Gastrocnemius medialis (tissue), 4 donors: ENCODE data around the gene MMEL1. TPM values are rescaled to one million over a fixed set of nuclear protein-coding genes. Genes with fewer than 3 reads are reported as not detected.
"Not testable (repeated sequence)": the region's sequence is repeated elsewhere in the genome, so short reads cannot be mapped to it uniquely, and the experiment has no call there.

Experiments
- ATAC-seq, 2 donors: fragments of 150-250 bp; one replicate each; pipeline ENCODE4 v1.9.1; 2016
- DNase-seq, 2 donors: peaks; one replicate each; pipeline ENCODE4 v3.0.0-alpha.2; 2019
- H3K27ac ChIP-seq, 4 donors: fragments of 200-600 bp; sonication (generic); 1 replicate in 1 of 4; 2 replicates in 3 of 4; pipeline ENCODE4 v1.5.1; 2016 to 2018; ENCODE audit warnings: mild to moderate bottlenecking in 2 of 4, moderate library complexity in 1 of 4
- H3K27me3 ChIP-seq, 3 donors: fragments of 200-600 bp; sonication (generic) in 2 of 3; 1 replicate in 1 of 3; 2 replicates in 2 of 3; pipeline versions ENCODE4 v1.5.1 to v1.6.0; 2016 to 2019; ENCODE audit warnings: mild to moderate bottlenecking in 1 of 3, moderate library complexity in 1 of 3
- H3K36me3 ChIP-seq, 2 donors: fragments of 200-600 bp; sonication (generic) in 1 of 2; one replicate each; pipeline ENCODE4 v1.5.1; 2017 to 2018
- H3K4me1 ChIP-seq, 2 donors: fragments of 200-600 bp; sonication (generic) in 1 of 2; one replicate each; pipeline ENCODE4 v1.5.1; 2016 to 2017; ENCODE audit warnings: mild to moderate bottlenecking in 2 of 2
- H3K4me3 ChIP-seq, 4 donors: fragments of 200-600 bp; sonication (generic) in 3 of 4; 1 replicate in 1 of 4; 2 replicates in 3 of 4; pipeline ENCODE4 v1.5.1; 2016 to 2019; ENCODE audit warnings: mild to moderate bottlenecking in 2 of 4
- H3K9me3 ChIP-seq, 3 donors: fragments of 200-600 bp; sonication (generic) in 2 of 3; 1 replicate in 1 of 3; 2 replicates in 2 of 3; pipeline ENCODE4 v1.5.1; 2016 to 2019
- CTCF ChIP-seq, 5 experiments: fragments of 450-650 bp in 3 of 5; fragments of 200-600 bp in 2 of 5; sonication (generic) in 2 of 5; IDR thresholded peaks in 4 of 5; conservative IDR thresholded peaks in 1 of 5; 1 replicate in 4 of 5; 2 replicates in 1 of 5; pipeline ENCODE4 v1.5.1; 2016 to 2019; ENCODE audit warnings: antibody characterized with exemption in 5 of 5, mild to moderate bottlenecking in 3 of 5, moderate library complexity in 3 of 5
- POLR2A ChIP-seq, 2 donors: fragments of 450-650 bp; IDR thresholded peaks; one replicate each; pipeline ENCODE4 v1.6.1; 2017; ENCODE audit warnings: antibody characterized with exemption in 2 of 2, mild to moderate bottlenecking in 2 of 2, moderate library complexity in 2 of 2
- in situ Hi-C, 4 donors: fragments of 200-750 bp; cut with MboI; loops; one replicate each; pipeline versions ENCODE4 v1.15.0 to v1.8.0; 2017; ENCODE audit warnings: low sequenced_read_pairs in 4 of 4
- intact Hi-C: fragments of 100-400 bp; cut with DNase I; formaldehyde crosslinking; loops from one replicate; pipeline ENCODE4 v1.15.1; 2023; ENCODE audit warnings: low total_unique reads
- total RNA-seq, 4 donors: library from RNA; depleted of rRNA; stranded (reverse); fragments of >200 nt; gene quantifications; one replicate each; pipeline versions ENCODE4 v1.1.0 to v1.2.3, GENCODE V29; 2016

The MMEL1 gene
- total RNA-seq, 4 donors from 2014 or later: not detected

GRCh38 chr1:2583871-2584351 is 48.9 kb downstream of the MMEL1 start:
- no peak overlapping the region for H3K27ac ChIP-seq
- H3K9me3 ChIP-seq: no peaks in the 10 kb centered on the region
- intact Hi-C loops: no loop called here
- ATAC-seq: no peak
- H3K4me1 ChIP-seq: peaks cover 12 to 17% of the 10 kb centered on the region in 2 donors
- no peak for DNase-seq
- no peaks in the 10 kb centered on the region for H3K36me3 ChIP-seq
- TF ChIP-seq CTCF (IDR thresholded peaks at IDR 0.05 in 4 of 5, conservative IDR thresholded peaks at IDR 0.05 in 1 of 5) (no peak), POLR2A (IDR thresholded peaks at IDR 0.05) (no peak)
- in situ Hi-C loops: loop anchor here in 2 of 4 donors (25.0 kb wide), 1 partner anchor 397 kb away; the partner anchor contains the start of gene FAAP20 (in 2 of the 2)
- peaks cover 6 to 23% (median 16%) of the 10 kb centered on the region in 3 donors for H3K27me3 ChIP-seq
- H3K4me3 ChIP-seq: no peak overlapping the region

- Histone ChIP-seq H3K36me3 (no peaks in the 10 kb centered on the region), H3K4me1 (peaks cover 14 to 17% of the 10 kb centered on the region in 2 donors), H3K9me3 (no peaks in the 10 kb centered on the region), H3K27ac (no peak overlapping the region), H3K27me3 (peaks cover 6 to 28% (median 21%) of the 10 kb centered on the region in 3 donors), H3K4me3 (no peak overlapping the region)
- ATAC-seq: no peak
- DNase-seq: no peak
- intact Hi-C loops: no loop called here
- no peak for TF ChIP-seq POLR2A (IDR thresholded peaks at IDR 0.05)
- in situ Hi-C loops: loop anchor here in 2 of 4 donors (25.0 kb wide), 1 partner anchor 396 kb away; the partner anchor contains the start of gene FAAP20 (in 2 of the 2)
Measured at GRCh38 chr1:2583331-2583791, 49.5 kb downstream of the MMEL1 start.

GRCh38 chr1:2582391-2582790 is 50.4 kb downstream of the MMEL1 start:
- in situ Hi-C loops (loop anchor here in 2 of 4 donors (25.0 kb wide), 1 partner anchor 395 kb away; the partner anchor contains the start of gene FAAP20 (in 2 of the 2)), intact Hi-C loops (no loop called here)
- Histone ChIP-seq H3K27me3 (peaks cover 6 to 30% (median 22%) of the 10 kb centered on the region in 3 donors), H3K36me3 (no peaks in the 10 kb centered on the region), H3K4me3 (no peak overlapping the region), H3K9me3 (no peaks in the 10 kb centered on the region), H3K27ac (no peak overlapping the region), H3K4me1 (peaks cover 13 to 14% of the 10 kb centered on the region in 2 donors)
- TF ChIP-seq POLR2A (IDR thresholded peaks at IDR 0.05) (no peak), CTCF (IDR thresholded peaks at IDR 0.05 in 4 of 5, conservative IDR thresholded peaks at IDR 0.05 in 1 of 5) (no peak)
- ATAC-seq: no peak
- no peak for DNase-seq

- TF ChIP-seq CTCF (IDR thresholded peaks at IDR 0.05 in 4 of 5, conservative IDR thresholded peaks at IDR 0.05 in 1 of 5) (no peak), POLR2A (IDR thresholded peaks at IDR 0.05) (no peak)
- intact Hi-C loops: no loop called here
Measured at GRCh38 chr1:2580691-2581090, 52.1 kb downstream of the MMEL1 start.

GRCh38 chr1:2578758-2579118 is 54.1 kb downstream of the MMEL1 start:
- Histone ChIP-seq H3K27me3 (peaks cover 13 to 33% (median 24%) of the 10 kb centered on the region in 3 donors), H3K4me1 (peaks cover 0 to 3% of the 10 kb centered on the region in 2 donors), H3K36me3 (no peaks in the 10 kb centered on the region), H3K4me3 (no peak overlapping the region), H3K9me3 (no peaks in the 10 kb centered on the region), H3K27ac (peak overlapping the region; percentile 57 to 81 (median 81))
- in situ Hi-C loops (loop anchor here in 2 of 4 donors (25.0 kb wide), 1 partner anchor 391 kb away; the partner anchor contains the start of gene FAAP20 (in 2 of the 2)), intact Hi-C loops (no loop called here)
- no peak for DNase-seq
- TF ChIP-seq POLR2A (IDR thresholded peaks at IDR 0.05): no peak
- no peak for TF ChIP-seq CTCF (IDR thresholded peaks at IDR 0.05 in 4 of 5, conservative IDR thresholded peaks at IDR 0.05 in 1 of 5)
- no peak for ATAC-seq

More at GRCh38 chr1:2580691-2581090, 52.1 kb downstream of the MMEL1 start:
- Histone ChIP-seq H3K4me1 (peaks cover 9 to 14% of the 10 kb centered on the region in 2 donors), H3K27ac (no peak overlapping the region), H3K36me3 (no peaks in the 10 kb centered on the region), H3K27me3 (peaks cover 13 to 30% (median 24%) of the 10 kb centered on the region in 3 donors), H3K4me3 (no peak overlapping the region), H3K9me3 (no peaks in the 10 kb centered on the region)
- in situ Hi-C loops: loop anchor here in 2 of 4 donors (25.0 kb wide), 1 partner anchor 393 kb away; the partner anchor contains the start of gene FAAP20 (in 2 of the 2)
- no peak for DNase-seq
- no peak for ATAC-seq

GRCh38 chr1:2577565-2578075 is 55.2 kb downstream of the MMEL1 start:
- H3K4me1 ChIP-seq, H3K36me3 ChIP-seq, H3K9me3 ChIP-seq, intact Hi-C loops, ATAC-seq, DNase-seq: not testable (repeated sequence)
- peak overlapping the region; percentile 57 to 81 (median 81) for H3K27ac ChIP-seq
- peaks cover 13 to 42% (median 24%) of the 10 kb centered on the region in 3 donors for H3K27me3 ChIP-seq
- H3K4me3 ChIP-seq: peak overlapping the region in 3 of 4 donors; percentile 23 to 40 (median 37)
- in situ Hi-C loops: loop anchor here in 2 of 4 donors (25.0 kb wide), 1 partner anchor 390 kb away; the partner anchor contains the start of gene FAAP20 (in 2 of the 2)
